AG09319 (cell line): ENCODE measurements around the gene MICU1.

Source experiments
- DNase-seq: peaks from one replicate; pipeline ENCODE4 v3.0.0-alpha.2; 2010; ENCODE audit warnings: low read depth; ENCODE audit errors: extremely low read depth
- CTCF ChIP-seq: IDR thresholded peaks from 2 replicates; pipeline ENCODE4 v1.5.1; 2011; ENCODE audit warnings: low read depth, mild to moderate bottlenecking, inconsistent platforms, low read length, moderate library complexity

The MICU1 gene

DNA sequence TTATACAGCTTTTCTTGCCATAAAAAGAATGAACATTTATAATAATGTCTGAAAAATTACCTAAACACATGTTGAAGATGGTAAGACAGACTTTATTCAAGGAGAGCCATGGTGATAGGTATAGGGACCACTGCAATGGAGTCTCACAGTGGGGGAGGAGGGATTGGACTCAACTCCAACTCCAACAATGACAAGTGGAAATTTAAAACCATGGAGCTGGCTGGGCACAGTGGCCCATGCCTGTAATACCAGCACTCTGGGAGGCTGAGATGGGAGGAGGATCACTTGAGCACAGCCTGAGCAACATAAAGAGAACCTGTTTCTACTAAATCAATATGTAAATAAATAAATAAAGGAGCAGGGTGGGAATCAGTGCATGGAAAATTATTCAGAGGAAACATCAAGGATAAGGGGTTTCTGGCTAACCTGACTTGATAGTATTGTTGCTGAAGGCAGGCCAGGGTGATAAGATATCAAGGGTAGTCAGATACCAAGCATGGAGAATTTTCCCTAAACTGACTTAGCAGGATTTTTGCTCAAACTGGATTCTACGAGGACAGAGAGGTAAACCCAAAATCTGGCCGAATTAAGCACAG is 19.5 kb upstream of the MICU1 start:
- TF ChIP-seq CTCF = no peak
- no peak for DNase-seq

DNA sequence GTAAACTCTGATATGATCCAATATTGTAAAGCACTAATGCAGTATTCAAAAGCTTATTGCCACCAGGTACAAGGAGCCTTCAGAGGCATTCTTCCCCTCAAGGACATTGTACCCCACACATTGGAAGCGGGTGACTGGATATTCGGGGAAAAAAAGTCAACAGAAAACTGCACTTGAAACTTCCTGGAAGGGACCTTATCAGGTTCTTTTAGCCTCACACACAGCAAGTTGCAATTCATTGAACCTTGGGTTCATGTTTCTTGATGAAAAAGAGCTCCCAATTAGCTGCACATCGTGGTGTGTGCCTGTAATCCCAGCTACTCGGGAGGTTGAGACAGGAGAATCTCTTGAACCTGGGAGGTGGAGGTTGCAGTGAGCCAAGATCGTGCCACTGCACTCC is 16.4 kb upstream of the MICU1 start:
- no peak for TF ChIP-seq CTCF
- DNase-seq = no peak

DNA sequence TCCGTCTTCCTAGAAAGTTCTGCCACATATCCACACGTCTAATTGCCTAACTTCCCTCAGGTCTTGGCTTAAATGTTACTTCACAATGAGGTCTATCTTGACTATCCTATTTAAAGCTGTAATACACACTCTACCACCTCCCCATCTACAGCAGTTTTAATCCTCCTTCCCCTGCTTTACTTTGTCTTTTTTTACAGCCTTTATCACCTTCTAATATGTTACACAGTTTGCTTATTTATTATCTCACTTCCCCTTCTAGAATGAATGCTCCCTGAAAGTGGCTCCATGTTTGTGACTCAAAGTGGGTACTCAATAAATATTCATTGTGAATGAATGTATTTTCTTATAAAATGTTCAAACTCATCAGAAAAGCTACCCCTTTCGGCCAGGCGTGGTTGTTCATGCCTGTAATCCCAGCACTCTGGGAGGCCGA is 13.6 kb upstream of the MICU1 start:
- TF ChIP-seq CTCF = no peak
- no peak for DNase-seq

GRCh38 chr10:72638586-72639440 is 12.9 kb upstream of the MICU1 start:
- no peak for TF ChIP-seq CTCF
- DNase-seq = no peak

DNA sequence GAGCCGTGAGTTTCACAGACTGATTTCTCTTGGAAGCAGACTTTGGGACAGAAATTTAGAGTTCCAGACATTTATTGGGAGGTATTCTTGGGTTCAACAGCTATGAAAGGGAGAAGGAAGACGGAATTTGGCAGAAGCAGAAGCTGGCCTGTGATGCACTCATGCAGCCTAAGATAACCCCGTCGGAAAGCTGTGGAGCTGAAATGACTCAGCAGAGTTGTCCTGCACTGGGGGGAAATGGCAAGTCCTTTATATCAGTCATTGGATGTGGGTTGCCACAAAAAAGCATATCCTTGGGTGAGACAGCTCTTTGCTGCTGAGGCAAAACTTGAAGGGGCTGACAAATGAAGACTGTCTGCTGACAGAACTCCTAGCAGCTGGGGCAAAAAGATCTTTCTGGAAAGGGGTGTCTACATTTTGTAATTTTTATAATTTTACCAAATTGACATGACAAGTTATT is 11.5 kb upstream of the MICU1 start:
- DNase-seq = no peak
- TF ChIP-seq CTCF = no peak

DNA sequence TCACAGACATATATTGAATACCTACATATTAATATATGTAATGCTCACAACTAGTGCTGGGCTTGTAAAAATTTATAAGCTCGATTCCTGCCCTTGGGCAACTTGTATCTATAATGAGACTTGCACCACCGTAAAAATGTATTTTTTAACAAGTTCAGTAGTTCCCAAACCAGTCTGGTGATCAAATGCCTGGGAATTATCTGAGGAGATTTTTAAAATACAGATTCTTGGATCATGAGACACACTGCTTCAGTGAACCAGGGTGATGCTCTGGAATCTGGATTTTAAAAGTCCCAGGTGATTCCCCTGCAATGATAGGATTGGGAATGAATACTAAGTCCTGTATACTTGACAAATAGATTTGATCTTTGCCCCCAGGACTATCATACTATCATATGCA is 4.3 kb upstream of the MICU1 start:
- DNase-seq = no peak
- no peak for TF ChIP-seq CTCF

GRCh38 chr10:72626444-72626754 is 520 bp upstream of the MICU1 start:
- TF ChIP-seq CTCF = no peak
- no peak for DNase-seq
